ENCODE measurements around the gene SPSB3. TPM values are rescaled to one million over a fixed set of nuclear protein-coding genes. Genes with fewer than 3 reads are reported as not detected.

The SPSB3 gene
- total and polyA plus RNA-seq, 9 of the 15 experiments (the other 6 are each of a cell fraction or from before 2014, with no cell fraction given), result 0.39 to 37.4 (median 7.1) TPM

DNA sequence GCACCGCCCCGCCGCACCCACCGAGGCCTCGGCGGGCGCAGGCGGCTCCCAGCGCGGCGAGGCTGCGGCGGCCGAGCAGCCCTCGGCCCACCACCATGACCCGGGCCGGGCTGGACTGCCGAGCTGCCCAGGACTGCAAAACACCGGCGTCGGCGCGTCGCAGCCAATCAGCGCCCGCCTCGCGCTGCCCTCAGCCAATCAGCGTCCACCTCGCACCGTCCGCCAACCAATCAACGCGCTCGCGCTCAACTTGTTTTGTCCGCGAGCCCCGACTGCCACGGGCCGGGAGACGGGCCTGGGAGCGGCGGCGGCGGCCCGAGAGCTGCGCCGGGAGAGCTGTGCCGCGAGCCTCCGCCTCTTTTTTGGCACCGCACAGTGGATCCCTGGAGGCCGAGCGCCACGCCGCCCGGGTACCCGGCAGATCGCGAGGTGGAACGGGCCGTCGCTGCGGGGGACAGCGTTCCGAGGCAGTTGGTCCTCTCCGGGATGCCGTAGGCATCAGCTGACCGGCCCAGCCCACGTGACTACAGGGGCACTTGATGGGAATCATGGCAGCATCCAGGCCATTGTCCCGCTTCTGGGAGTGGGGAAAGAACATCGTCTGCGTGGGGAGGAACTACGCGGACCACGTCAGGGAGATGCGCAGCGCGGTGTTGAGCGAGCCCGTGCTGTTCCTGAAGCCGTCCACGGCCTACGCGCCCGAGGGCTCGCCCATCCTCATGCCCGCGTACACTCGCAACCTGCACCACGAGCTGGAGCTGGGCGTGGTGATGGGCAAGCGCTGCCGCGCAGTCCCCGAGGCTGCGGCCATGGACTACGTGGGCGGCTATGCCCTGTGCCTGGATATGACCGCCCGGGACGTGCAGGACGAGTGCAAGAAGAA lies 44.6 kb upstream of the SPSB3 start, which contains the start of the genes FAHD1 and HAGH (continued):
- TF ChIP-seq, protein P1, sequence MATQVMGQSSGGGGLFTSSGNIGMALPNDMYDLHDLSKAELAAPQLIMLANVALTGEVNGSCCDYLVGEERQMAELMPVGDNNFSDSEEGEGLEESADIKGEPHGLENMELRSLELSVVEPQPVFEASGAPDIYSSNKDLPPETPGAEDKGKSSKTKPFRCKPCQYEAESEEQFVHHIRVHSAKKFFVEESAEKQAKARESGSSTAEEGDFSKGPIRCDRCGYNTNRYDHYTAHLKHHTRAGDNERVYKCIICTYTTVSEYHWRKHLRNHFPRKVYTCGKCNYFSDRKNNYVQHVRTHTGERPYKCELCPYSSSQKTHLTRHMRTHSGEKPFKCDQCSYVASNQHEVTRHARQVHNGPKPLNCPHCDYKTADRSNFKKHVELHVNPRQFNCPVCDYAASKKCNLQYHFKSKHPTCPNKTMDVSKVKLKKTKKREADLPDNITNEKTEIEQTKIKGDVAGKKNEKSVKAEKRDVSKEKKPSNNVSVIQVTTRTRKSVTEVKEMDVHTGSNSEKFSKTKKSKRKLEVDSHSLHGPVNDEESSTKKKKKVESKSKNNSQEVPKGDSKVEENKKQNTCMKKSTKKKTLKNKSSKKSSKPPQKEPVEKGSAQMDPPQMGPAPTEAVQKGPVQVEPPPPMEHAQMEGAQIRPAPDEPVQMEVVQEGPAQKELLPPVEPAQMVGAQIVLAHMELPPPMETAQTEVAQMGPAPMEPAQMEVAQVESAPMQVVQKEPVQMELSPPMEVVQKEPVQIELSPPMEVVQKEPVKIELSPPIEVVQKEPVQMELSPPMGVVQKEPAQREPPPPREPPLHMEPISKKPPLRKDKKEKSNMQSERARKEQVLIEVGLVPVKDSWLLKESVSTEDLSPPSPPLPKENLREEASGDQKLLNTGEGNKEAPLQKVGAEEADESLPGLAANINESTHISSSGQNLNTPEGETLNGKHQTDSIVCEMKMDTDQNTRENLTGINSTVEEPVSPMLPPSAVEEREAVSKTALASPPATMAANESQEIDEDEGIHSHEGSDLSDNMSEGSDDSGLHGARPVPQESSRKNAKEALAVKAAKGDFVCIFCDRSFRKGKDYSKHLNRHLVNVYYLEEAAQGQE (IDR thresholded peaks at IDR 0.05; ENCODE audit: borderline replicate concordance), result peak; percentile 94
- TF ChIP-seq, protein P1 (CRISPR knock-in tag; IDR thresholded peaks at IDR 0.05; ENCODE audit: low read depth), result 0 out of 2 replicates have a peak, but pooled peaks have one; percentile 53
- TF ChIP-seq ZFPM2 (CRISPR knock-in tag; IDR thresholded peaks at IDR 0.05) (no peak), PHF8 (IDR thresholded peaks at IDR 0.05; ENCODE audit: borderline replicate concordance, low read length) (peak; percentile 74; the same call in 1 of the 2 replicates), KDM5B (IDR thresholded peaks at IDR 0.05; ENCODE audit: insufficient replicate concordance, low read depth, low read length) (peak; percentile 64), MIER1 (IDR thresholded peaks at IDR 0.05; ENCODE audit: low read depth) (no peak), ZNF174 (CRISPR knock-in tag; IDR thresholded peaks at IDR 0.05) (no peak), ZKSCAN3 (CRISPR knock-in tag; IDR thresholded peaks at IDR 0.05) (no peak), RBM17 (IDR thresholded peaks at IDR 0.05; ENCODE audit: borderline replicate concordance, low read depth, low read length) (no peak), ZNF316 (IDR thresholded peaks at IDR 0.05) (no peak), CBFA2T3 (IDR thresholded peaks at IDR 0.05) (peak; percentile 35; the same call in 1 of the 2 replicates), EWSR1 (IDR thresholded peaks at IDR 0.05; ENCODE audit: borderline replicate concordance, low read depth, partially characterized antibody) (no peak), NFE2L1 (tag; IDR thresholded peaks at IDR 0.05; ENCODE audit: borderline replicate concordance, low read depth) (no peak), ARID1B (IDR thresholded peaks at IDR 0.05) (no peak), ZNF668 (CRISPR knock-in tag; IDR thresholded peaks at IDR 0.05) (no peak), SLC30A9 (CRISPR knock-in tag; IDR thresholded peaks at IDR 0.05) (no peak)
- TF ChIP-seq, protein P2, sequence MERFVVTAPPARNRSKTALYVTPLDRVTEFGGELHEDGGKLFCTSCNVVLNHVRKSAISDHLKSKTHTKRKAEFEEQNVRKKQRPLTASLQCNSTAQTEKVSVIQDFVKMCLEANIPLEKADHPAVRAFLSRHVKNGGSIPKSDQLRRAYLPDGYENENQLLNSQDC (CRISPR knock-in tag; IDR thresholded peaks at IDR 0.05), result no peak
- TF ChIP-seq, protein P3, sequence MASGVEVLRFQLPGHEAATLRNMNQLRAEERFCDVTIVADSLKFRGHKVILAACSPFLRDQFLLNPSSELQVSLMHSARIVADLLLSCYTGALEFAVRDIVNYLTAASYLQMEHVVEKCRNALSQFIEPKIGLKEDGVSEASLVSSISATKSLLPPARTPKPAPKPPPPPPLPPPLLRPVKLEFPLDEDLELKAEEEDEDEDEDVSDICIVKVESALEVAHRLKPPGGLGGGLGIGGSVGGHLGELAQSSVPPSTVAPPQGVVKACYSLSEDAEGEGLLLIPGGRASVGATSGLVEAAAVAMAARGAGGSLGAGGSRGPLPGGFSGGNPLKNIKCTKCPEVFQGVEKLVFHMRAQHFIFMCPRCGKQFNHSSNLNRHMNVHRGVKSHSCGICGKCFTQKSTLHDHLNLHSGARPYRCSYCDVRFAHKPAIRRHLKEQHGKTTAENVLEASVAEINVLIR (CRISPR knock-in tag; IDR thresholded peaks at IDR 0.05), result no peak
- TF ChIP-seq, protein P4, sequence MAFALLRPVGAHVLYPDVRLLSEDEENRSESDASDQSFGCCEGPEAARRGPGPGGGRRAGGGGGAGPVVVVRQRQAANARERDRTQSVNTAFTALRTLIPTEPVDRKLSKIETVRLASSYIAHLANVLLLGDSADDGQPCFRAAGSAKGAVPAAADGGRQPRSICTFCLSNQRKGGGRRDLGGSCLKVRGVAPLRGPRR (CRISPR knock-in tag; IDR thresholded peaks at IDR 0.05), result no peak

Data from K562 (cell line).